ENCODE results near the gene RRAS.

DNA sequence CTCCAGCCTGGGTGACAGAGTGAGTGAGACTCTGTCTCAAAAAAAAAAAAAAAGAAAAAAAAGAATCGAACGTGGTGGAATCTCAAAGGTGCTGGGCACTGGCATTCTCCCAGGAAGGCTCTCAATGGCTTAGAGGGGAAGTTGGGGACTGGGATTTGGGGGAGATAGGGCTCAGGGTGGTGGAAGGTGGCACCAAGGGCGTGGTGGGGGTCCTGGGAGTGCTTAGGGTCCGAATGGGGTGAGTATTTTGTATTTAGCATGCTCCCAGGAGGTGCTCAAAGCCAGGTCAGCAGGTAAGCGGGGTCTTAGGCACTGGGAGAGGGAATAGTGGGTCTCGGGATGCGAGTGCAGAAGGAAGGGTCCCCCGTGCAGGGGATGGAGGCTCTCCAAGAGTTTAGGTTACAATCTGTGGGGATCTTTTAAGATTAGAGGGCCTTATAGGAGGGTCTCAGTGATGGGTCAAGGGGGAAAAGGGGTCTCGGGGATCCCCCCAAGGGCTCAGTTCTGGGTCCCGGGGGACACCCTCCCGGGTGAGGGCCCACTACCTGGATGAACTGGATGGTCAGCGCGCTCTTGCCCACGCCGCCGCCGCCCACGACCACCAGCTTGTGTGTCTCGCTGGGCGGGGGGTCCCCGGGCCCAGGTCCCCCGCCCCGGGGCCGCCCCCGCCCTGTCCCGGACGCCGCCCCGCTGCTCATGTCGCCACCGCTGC is 386 bp downstream of the RRAS start:
- TF ChIP-seq, protein P1, sequence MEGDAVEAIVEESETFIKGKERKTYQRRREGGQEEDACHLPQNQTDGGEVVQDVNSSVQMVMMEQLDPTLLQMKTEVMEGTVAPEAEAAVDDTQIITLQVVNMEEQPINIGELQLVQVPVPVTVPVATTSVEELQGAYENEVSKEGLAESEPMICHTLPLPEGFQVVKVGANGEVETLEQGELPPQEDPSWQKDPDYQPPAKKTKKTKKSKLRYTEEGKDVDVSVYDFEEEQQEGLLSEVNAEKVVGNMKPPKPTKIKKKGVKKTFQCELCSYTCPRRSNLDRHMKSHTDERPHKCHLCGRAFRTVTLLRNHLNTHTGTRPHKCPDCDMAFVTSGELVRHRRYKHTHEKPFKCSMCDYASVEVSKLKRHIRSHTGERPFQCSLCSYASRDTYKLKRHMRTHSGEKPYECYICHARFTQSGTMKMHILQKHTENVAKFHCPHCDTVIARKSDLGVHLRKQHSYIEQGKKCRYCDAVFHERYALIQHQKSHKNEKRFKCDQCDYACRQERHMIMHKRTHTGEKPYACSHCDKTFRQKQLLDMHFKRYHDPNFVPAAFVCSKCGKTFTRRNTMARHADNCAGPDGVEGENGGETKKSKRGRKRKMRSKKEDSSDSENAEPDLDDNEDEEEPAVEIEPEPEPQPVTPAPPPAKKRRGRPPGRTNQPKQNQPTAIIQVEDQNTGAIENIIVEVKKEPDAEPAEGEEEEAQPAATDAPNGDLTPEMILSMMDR (IDR thresholded peaks at IDR 0.05): no peak
- TF ChIP-seq POLR2A (IDR thresholded peaks at IDR 0.05): no peak
